HFF-Myc (cell line): Measurements from ENCODE around the gene IL17B.

ENCODE experiments used
- DNase-seq: peaks from one replicate; pipeline ENCODE4 v3.0.0-alpha.2; 2011; ENCODE audit warnings: low read depth; ENCODE audit errors: extremely low read depth
- H3K4me3 ChIP-seq: replicated peaks from 2 replicates; pipeline ENCODE4 v1.5.1; 2011; ENCODE audit warnings: low read depth, mild to moderate bottlenecking, control low read depth, low read length
- CTCF ChIP-seq: IDR thresholded peaks from 2 replicates; pipeline ENCODE4 v1.5.1; 2012; ENCODE audit warnings: mild to moderate bottlenecking, low read depth, low read length, control low read depth; ENCODE audit errors: missing control alignments

The IL17B gene

GRCh38 chr5:149423794-149424268 is 44.7 kb upstream of the IL17B start:
- no peak overlapping the region for H3K4me3 ChIP-seq
- TF ChIP-seq CTCF, result no peak
- DNase-seq, result no peak

DNA sequence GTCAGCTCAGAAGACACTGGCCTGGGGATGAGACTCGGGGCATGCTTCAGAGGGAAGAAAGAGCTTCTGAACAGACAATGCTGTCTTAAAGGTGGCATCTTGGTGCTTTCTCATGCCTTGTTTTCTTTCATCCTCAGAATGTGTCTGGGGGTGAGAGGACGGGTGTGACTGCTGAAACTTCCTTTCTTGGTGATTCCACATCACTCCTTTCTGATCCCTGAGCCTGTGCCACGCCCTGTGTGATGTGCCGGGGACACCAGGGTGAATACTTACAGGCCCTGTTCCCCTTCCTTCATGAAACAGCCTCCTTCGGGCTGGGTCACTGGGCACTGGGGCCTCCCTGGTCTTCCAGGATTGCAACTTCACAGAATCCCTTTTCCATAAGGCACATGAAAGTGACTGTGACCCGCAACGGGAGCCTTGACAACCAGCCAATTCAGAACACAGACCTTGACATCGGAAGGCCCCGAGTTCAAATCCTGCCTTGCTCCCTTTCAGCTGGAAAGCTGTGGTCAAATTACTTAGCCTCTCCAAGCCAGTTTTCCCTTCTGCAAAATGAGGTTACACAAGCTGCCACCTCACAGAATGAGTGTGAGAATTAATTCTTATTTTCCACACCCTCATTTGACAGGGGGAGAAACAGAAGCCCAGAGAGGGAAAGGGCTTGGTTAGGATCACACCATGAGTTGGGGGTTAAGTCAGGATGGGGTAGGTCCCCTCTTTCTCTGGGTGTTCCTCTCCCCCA is 44.1 kb upstream of the IL17B start:
- no peak for DNase-seq
- no peak overlapping the region for H3K4me3 ChIP-seq
- TF ChIP-seq CTCF, result no peak

DNA sequence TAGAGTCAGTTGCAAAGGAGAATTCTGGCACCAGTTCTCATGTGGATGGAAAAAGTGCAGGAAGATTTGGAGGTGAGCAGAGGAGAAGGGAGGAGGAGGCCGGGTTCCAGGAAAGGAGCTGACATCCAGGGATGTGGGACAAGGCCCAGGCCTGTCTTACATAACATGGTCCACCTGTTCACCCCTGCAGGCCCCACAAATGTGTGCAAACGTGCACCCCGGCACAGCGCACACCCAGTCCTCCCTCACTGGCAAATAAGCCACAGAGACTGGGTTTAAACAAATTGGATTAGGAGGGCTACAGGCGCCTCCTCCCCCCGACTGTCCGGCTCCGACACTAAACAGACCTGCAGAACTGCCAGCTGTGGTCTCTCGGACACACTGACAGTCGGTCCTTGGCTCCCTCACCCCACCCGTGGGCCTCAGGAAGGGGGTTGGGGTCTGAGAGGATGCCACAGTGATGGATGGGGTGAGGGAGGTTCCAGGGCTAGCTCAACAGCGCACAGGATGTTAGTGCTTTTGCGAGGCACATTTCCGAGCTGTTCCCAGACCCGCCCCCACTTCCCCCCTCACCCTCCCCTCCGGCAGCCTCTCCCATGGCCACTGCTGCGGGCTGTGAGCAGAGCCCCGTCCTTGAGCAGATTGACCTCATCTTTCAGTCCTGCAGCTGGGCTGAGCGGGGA is 43.4 kb upstream of the IL17B start:
- DNase-seq, result no peak
- no peak for TF ChIP-seq CTCF
- no peak overlapping the region for H3K4me3 ChIP-seq

DNA sequence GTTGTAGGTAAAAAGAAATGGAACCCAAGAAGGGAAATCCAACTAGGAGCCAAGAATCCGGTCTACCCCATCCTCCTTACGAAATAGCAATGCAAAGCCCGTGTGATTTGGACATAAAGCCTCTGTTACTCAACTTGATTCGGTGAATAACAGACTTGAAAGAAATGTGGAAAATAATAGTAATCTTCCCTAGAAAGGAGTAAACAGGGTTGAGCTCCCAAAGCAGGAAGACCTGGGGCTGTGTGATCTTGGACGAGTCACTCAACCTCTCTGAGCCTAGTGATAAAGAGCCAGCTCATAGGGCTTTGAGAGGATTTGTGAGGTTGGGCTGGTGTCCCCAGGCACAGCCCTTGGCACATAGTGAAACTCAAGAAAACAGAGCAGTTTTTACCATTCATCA is 42.7 kb upstream of the IL17B start:
- no peak for TF ChIP-seq CTCF
- no peak overlapping the region for H3K4me3 ChIP-seq
- DNase-seq, result no peak

DNA sequence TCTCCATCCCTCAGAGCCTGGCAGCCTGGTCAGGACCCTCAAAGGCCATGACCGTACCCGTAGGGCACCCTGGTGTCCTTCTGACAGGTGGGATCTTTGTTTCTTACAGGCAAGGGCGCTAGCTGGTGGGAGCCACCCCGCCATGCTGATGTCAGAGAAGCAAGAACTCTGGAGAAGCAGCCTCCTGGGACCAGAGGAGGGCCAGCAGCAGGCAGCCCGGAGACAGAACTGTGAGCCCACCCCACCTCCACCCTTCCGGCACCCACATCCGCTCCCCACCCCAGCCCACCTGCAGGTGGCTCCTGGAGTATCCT is 42.2 kb upstream of the IL17B start:
- H3K4me3 ChIP-seq, result no peak overlapping the region
- no peak for DNase-seq
- no peak for TF ChIP-seq CTCF

DNA sequence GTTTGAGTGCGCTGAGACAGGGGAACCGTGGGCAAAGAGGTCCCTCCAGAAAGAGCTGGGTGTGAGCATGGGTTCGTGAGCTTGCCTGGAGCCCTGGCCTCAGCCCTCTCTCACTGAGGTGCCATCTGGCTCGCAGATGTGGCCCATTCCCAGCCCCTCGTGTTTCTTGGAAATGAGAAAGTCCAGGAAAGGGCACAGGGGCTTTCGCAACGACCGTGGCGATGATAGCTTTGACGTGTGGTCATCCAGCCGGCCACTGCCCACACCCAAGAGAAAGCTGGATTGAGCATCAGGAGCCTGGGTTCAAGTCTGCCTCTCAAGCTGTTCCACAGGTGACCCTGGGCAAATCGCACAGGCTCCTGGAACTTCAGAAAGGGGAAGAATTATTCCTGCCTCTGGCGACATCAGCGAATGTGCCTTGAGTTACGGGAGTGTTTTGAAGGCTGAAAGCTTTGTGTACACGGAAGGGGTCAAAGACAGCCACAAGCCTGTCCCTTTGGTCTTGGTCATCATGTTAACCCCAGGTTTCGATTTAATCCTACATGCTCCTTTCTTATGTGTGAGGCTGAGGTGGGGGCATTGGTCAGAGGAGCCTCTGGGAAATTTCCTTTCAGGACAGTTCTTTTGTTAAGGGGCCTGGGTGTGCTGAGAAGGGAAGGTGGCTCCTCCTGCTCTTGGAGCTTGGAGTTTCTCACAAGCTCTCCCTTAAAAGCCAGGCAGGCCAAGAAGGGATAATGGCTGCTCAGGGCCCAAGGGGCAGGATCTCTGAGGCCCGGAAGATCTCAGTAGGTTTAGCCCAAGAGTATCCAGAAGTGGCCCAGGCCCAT is 41.7 kb upstream of the IL17B start:
- peak; percentile 86 for DNase-seq
- H3K4me3 ChIP-seq, result no peak overlapping the region
- TF ChIP-seq CTCF, result no peak
